ENCODE data around the gene ITGA3.
"Not testable (repeated sequence)": the region's sequence is repeated elsewhere in the genome, so short reads cannot be mapped to it uniquely, and the experiment has no call there.

DNA sequence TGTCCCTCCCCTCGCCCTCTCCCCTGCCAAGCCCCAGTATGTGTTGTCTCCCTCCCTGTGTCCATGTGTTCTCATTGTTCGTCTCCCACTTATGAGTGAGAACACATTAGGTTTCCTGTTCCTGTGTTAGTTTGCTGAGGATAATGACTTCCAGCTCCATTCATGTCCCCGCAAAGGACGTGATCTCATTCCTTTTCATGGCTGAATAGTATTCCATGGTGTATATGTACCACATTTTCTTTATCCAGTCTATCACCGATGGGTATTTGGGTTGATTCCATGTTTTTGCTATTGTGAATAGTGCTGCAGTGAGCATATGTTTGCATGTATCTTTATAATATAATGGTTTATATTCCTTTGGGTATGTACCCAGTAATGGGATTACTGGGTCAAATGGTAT, 15.4 kb upstream of the ITGA3 start:
- TF ChIP-seq, protein P1, sequence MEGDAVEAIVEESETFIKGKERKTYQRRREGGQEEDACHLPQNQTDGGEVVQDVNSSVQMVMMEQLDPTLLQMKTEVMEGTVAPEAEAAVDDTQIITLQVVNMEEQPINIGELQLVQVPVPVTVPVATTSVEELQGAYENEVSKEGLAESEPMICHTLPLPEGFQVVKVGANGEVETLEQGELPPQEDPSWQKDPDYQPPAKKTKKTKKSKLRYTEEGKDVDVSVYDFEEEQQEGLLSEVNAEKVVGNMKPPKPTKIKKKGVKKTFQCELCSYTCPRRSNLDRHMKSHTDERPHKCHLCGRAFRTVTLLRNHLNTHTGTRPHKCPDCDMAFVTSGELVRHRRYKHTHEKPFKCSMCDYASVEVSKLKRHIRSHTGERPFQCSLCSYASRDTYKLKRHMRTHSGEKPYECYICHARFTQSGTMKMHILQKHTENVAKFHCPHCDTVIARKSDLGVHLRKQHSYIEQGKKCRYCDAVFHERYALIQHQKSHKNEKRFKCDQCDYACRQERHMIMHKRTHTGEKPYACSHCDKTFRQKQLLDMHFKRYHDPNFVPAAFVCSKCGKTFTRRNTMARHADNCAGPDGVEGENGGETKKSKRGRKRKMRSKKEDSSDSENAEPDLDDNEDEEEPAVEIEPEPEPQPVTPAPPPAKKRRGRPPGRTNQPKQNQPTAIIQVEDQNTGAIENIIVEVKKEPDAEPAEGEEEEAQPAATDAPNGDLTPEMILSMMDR (IDR thresholded peaks at IDR 0.05; ENCODE audit: insufficient read depth, low read length, poor library complexity, severe bottlenecking) = not testable (repeated sequence)
- not testable (repeated sequence) for TF ChIP-seq EZH2phosphoT487 (conservative IDR thresholded peaks at IDR 0.05; ENCODE audit: low read length)

All from SU-DHL-6 (cell line).